Lung microvascular endothelial cell (primary cell): Measurements from ENCODE around the gene RPS21. TPM values are rescaled to one million over a fixed set of nuclear protein-coding genes. Genes with fewer than 3 reads are reported as not detected.
"Not testable (repeated sequence)": the region's sequence is repeated elsewhere in the genome, so short reads cannot be mapped to it uniquely, and the experiment has no call there.

Experiments used
- DNase-seq, 2 donors: peaks; one replicate each; pipeline versions ENCODE4 v3.0.0 to v3.0.0-alpha.2; 2010; ENCODE audit warnings: low read depth in 2 of 2
- total RNA-seq: library from RNA; depleted of rRNA; stranded (reverse); fragments of >200 nt; gene quantifications from 2 replicates; pipeline ENCODE4 v1.2.1, GENCODE V29; 2014

The RPS21 gene
- total RNA-seq, 1 donor from 2014 or later: 1,048 TPM

DNA sequence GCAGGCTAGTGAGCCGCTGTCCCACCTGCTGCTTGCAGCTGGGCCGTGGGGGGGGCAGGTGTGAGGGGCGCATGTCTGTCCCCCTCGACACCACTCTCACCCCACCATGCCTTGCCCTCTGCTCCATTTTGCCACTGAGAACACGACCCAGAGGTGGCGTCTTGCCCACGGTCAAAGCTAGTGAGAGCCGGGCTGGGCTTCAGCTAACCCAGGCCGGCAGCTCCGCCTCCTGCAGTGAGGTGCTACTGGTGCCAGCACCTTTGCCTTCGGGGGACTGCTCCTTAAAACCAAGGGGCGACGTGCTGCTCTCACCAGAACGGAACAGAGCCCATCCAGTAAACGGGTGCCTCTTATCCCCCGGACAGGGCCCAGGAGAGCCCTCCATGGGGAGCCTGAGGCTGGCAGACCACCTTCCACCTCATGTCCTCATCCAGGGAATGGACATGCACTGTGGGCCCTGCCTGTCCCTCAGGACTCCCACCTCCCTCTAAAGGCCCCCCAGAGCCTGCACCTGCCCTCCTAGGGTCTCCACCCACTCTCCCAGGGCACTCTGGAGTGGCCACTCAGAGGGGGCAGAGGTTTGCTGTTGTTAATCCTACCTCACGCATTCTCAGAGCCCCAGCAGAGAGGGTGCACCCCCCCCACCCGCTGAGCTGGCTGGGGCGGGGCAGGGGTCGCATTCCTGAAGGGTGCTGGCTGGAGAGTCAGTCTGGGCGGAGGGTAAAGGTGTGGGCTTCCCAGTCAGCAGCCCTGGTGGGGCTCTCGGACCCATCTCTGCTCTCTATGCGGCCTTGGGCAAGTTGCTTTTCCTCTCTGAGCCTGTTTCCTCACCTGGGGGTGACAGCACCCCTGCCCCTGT lies 37.6 kb downstream of the RPS21 start:
- DNase-seq: no peak

- DNase-seq: no peak
Measured at GRCh38 chr20:62425281-62426058, 38.6 kb downstream of the RPS21 start.

DNA sequence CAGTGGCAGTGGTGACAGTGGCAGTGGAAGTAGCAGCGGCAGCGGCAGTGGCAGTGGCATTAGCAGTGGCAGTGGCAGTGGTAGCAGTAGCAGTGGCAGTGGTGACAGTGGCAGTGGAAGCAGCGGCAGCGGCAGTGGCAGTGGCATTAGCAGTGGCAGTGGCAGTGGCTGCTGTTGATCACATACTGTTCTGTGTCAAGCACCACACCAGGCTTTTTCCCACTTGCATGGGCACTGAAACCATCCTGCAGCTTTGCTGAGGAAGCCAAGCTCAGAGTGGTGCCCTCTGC lies 39.1 kb downstream of the RPS21 start:
- not testable (repeated sequence) for DNase-seq

DNA sequence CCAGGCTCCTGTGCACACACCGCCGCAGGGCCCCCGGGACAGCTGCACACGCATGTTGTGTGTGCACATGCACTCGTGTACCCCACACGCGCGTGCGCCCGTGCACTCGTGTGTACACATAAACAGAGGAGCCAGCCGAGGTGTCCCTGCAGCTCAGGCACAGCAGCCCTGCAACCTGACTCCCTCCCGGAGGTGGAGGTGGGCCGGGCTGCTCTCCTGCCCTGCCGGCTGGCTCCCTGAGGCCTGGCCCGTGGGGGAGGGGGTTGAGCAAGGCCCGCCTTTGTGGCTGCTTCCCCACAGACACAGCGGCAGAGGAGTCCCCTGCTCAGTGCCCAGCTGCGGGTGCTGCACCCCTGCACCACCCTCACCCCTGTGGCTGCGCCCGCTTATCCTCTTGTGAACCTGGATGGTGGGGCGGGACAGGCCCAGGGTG lies 39.8 kb downstream of the RPS21 start:
- DNase-seq: no peak

- DNase-seq: no peak
Measured at GRCh38 chr20:62427172-62428001, 40.5 kb downstream of the RPS21 start, which contains the start of gene RBBP8NL. Gene RBBP8NL, minus strand, starts transcription at chr20:62427539. Its CDS starts 7,892 bp downstream, at chr20:62419647.

GRCh38 chr20:62428002-62428372 lies 41.1 kb downstream of the RPS21 start:
- no peak for DNase-seq

DNA sequence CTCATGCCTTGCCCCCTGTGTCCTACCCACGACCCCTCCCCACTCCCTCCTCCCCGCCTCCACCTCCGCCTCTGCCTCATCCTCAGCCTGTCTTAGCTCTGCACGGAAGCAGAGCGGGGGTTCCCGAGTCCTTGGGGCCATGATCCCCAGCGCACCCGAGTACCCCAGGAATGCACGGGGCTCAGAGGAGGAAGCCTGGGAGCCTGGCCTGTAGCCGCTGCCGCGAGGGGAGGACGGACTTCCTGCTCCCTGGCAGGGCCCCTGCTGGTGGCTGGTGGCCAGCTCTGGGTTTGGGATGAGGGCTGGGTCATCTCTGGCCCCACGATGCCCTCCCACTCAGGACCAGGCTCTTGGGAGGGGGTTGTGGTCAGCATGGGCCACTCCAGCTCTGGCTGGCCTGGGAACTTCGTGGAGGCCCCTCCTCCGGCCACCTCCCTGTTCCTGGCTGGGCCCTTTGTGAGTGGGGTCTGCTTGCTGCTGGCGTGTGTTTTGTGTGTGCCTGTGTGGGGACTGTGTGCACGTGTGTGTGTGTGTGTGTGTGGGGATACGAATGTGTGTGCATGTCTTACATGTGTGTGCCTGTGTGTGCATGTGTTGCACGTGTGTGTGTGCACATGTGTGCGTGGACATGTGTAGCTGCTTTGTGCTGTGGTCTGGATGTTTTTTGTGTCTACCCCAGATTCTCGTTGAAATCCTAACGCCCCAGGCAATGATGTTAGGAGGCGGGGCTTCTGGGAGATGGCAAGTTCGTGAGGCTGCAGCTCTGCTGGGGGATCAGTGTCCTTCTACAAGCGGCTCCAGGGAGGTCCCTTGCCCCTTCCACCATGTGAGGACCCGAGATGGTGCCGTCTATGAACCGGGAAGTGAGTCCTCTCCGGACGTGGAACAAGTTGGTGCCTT lies 41.7 kb downstream of the RPS21 start:
- no peak for DNase-seq

GRCh38 chr20:62429455-62430310 lies 42.8 kb downstream of the RPS21 start:
- no peak for DNase-seq

DNA sequence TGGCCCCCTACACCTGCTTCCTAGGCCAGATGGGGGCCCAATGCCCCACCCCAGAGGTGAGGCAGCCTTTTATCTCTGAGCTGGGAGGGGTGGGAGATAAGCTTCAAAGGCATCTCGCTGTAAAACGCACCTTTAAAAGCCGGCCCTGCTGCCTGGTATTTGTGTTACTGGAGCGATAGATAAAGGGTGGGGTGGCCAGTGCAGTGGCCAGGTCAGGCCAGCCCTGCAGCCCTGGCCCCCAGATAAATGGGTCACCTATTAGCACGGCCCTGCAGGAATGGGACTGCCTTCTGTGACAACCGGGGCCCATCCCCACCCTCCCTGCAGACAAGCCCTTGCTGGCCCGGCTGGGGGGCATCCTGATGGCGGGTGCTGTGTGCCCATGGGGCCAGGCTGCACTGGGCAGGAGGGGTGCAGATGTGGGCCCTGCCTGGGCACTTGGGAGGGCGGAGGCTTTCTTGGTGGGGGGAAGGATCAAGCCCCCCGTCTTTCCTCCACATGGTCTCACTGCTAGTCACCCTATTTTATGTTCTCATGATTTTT lies 43.5 kb downstream of the RPS21 start:
- DNase-seq: no peak

DNA sequence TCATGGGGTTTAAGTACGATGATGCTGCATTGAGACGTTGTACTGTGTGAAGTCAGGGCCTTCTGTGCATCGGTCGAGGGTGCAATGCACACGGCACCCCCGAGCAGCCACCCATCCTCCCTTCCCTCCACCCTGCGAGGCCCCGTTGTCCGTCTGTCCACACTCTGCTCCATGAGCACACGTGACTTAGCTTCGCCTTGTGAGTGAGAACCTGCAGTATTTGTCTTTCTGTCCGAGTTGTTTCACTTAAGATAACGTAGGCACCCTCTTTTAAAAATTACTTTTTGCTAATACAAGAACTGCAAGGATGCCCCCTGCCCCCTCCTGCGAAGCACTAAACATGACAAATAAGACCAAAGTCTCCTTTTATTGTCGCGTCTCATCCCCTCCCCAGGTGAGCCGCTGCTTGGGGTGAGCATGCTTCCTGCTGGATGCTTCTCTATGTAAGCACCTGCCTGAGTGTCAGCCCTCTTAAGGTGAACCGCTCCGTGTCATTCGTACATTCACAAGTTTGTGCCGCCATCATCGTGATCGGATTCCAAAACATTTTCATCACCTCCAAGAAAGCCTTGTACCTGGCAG lies 44.1 kb downstream of the RPS21 start:
- DNase-seq: no peak

GRCh38 chr20:62433658-62434497 lies 47.0 kb downstream of the RPS21 start:
- DNase-seq: no peak

GRCh38 chr20:62436692-62437091 lies 49.8 kb downstream of the RPS21 start:
- no peak for DNase-seq

GRCh38 chr20:62437496-62437895 lies 50.6 kb downstream of the RPS21 start:
- DNase-seq: no peak

DNA sequence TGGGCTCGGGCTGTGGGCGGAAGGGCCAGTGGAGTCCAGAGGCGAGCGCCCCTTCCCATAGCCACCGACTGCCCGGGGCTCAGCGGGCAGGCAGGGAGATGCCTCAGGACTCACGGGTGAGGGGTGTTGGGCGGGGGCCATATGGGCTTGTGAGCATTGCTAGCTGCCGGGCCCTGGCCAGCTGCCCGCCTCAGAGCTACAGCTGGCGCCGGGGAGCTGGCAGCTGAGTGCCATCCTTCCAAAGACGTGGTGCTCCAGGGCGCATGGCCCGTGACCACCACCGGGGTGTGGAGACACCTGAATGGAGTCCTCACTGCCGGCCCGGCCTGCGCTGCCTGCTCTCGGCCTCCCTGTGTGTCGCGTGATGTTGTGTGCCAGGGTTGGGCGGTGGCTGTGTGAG lies 51.0 kb downstream of the RPS21 start:
- DNase-seq: no peak
